NCI-H1092 (cell line): ENCODE data around the gene PEMT.
A peak's percentile ranks its signal among the peaks of the same experiment; 100 is the strongest.

Source experiments
- DNase-seq: peaks from one replicate; lab custom pipeline; 2025; lab: John Stamatoyannopoulos, UW

The PEMT gene

DNA sequence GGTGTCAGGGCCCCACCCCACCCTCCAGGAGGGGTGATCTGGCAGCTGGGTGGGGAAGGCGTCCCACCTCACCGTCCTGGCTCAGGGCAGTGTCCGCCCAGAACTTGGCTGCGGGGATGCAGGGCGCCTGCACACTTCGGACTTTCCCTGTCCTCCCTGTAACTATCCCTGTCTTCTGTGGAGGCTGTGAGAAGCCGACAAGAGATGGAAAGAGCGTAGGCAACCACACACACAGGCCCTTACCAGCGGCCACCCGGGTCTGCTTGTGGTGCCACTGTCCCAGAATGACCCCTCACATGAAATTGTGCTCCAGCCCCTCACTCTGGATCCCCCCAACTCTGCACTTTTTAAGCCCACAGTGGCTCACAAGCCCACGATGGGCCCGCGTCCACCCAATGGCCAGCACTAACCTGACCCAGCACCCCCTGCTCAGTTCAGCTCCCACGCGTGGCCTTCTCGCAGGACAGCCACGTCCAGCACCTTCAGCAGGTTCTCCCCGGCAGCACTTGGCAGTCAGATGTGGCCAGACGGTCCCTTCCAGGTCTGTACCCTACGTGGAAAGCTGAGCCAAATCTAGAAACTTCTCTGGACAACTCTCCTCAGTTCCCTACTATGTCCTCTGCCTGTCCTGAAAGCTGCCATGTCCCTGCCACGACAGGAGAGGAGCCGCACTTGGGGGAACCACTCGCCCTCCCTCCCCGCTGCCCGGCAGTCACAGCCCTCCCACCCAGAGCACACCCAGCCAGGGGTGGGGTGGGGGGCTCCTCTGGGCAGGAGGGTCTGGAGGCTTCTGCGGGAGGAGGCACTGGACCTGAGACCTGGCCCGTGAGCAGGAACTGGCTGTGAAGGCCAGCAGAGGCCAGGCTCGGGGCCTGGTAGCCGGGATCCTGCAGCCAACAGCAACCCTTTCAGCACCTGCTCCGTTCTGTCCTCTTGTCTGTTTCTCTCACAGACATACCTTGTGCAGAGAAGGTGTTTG is 38.0 kb downstream of the PEMT start:
- no peak for DNase-seq

DNA sequence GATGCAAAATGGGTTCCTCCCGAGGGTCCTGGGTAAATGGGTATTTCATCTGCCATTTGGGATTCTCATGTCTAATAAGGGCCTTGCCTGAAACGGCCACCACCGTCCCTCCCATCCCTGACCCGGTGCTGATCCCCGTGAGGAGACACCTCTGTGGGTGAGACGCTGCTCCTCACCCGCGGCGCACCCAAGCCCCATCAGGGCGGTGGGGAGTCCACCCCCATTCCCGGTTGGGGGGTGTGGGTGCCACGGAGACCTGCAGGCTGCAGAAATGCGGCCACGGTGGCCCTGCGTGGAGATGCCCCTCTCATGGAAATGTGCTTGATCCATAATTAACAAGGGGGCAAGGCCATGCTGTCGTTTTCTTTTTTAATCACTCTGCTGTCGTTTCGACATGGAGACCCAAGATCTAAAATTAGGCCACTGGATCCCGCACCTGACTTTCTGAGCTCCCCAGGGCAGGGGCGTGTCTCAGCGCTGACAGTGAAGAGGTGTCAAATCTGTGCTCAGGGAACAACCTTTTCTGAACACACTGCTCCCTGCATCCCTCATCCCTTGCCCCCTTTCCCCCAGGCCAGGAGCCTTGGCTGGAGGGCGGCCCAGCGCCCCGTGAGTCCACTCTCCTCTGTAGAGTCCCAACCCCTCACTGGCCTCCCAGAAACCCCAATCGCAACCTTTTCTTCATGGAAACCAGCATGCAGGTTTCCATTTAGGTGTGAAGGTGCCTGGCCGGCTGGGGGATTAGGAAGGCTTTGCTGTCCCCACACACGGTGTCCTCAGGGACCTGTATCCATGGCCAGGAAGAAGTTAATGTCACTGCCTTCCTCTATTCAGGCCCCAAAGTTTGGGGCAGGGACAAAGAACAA is 38.9 kb downstream of the PEMT start:
- DNase-seq = no peak

DNA sequence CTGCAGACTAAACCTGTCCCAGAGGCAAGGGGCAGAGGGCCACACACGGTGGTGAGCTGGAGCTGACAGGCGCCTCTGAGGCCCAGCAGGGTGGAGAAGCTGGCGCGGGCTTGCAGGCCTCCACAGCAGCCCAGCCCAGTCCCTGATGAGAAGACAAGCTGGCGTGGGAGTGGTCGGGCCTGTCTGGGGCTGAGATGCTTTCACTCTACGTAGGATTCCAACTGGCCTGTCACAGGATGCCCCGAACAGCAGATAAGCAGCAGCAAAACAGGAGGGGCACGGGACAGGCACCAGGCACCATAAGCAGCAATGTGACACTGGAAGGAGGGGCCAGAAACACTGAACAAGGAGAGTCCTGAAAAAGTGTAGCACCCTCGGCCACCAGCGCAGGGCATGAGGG is 40.1 kb downstream of the PEMT start:
- no peak for DNase-seq

DNA sequence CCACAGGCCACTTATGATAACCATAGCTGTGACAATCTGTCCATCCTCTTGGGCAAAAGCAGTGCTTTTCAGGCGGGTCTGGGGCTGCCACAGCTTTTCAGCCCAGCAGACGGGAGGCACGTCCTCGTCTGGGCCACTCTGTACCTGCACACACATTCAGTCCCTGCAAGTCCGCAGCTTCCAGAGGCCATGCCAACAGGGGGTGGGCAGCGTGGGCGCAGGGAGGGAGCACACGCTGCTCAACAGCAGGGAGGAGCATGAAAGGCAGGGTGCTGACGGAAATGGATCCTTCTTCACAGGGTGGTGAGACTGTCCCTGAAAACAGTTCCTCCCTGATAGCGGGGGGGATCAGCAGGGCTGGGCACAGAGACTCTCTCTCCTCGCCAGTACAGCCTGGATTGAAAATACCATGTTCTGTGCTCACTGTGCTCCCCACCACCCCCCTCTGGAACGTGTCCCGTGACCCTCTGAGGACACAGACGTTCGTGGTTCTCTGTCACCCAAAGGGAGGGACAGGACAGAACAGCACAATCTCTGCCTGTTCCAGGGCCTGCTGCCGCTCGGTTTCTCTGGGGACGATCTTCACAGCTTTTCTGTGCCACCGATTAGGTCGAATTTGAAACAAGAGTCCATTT is 41.7 kb downstream of the PEMT start:
- DNase-seq = no peak

DNA sequence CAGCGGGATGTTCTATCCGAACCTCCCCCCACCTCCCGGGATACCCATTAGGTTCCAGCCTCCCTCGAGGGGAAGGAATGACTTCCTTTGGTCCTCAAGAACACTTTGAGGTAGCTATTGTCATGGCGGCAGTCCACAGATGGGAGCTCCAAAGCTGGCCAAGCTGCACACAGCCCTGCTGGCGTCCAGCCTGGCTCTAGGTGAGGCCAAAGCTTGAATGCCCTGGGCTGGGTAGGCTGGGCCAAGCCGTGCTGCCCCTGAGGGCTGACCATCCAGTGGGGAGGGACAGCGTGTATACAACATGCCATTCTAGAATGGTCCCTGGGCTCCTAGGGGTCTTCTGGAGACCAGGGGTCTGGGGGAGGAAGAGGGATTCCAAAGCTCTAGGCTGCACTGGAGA is 43.5 kb downstream of the PEMT start:
- DNase-seq = no peak

DNA sequence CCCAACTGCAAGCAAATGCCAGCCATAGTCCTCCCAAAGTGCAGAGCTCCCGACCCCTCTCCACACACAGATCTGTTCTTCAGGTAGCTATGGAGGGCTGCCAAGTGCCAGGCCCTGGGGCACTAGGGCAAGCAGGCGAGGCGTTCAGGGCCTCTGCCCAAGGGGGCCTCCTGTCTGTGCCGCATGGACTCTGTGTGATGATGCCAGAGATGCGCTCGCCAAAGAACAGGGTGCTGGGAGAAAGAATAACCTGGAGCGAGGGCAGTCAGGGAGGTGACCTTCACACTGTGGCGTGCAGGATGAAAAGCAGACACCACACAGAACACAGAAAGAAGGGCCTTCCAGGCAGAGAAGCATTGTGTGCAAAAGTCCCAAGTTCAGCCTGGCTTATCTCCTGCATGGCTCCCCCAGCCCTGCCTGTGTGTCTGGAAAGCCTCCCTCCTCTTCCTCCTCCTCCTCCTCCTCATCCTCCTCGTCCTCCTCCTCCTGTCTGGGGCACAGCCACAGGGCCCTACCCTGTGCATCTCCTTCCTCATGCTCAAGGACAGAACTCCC is 44.2 kb downstream of the PEMT start:
- no peak for DNase-seq

DNA sequence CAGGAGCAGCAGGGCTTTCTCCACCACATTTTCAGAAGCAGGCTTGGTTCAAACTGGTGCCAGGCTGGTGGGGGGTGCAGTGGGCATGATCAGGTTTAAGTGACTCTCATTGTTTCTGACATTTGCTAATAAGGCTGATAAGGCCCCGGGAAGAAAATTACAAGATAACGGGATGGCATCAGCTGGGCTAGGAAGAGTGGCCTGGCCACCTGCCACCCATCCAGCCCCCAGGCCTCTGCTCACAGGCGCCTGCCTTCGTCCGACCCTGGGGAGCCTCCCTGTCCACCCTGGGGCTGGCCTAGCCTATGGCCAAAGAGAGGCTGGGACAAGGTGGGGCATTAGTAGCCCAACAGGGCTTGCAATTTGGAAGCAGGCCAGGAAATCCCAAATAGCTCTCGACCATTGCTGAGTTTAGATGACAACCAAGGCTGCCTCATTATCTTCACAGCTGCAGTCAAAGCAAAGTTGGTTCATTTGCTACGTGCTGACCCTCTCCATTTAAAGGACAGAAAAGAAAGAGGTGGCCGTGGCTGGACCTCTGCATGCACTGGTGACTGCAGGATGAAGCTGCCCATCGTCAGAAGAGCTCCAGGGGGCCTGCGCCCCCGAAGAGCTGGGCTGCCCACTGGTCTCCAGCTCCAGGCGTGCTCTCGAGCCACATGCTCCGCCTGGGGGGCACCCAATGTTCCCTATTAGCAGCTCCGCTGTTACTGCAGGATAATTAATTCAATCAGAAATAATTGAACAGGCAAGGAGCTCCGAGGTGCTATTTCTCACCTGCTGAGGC is 44.9 kb downstream of the PEMT start:
- no peak for DNase-seq

DNA sequence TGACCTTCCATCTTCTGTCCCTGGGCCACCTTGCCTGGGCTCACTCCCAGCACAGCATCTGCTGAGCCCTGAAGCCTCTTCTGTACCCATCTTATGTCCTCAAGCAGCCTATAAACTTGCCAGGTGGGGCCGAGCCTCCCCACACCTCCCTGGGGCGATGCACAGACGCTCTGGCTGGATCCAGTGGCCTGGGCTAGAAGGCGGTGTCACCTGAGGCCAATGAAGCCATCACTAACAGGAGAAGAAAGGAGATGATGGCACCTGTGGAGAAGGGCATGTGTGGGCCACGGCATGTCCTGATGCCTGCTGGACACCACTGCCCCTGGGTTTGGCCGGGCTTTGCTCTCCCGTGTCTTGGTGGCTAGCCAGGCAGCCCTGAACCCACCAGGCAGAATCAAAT is 45.5 kb downstream of the PEMT start:
- no peak for DNase-seq

DNA sequence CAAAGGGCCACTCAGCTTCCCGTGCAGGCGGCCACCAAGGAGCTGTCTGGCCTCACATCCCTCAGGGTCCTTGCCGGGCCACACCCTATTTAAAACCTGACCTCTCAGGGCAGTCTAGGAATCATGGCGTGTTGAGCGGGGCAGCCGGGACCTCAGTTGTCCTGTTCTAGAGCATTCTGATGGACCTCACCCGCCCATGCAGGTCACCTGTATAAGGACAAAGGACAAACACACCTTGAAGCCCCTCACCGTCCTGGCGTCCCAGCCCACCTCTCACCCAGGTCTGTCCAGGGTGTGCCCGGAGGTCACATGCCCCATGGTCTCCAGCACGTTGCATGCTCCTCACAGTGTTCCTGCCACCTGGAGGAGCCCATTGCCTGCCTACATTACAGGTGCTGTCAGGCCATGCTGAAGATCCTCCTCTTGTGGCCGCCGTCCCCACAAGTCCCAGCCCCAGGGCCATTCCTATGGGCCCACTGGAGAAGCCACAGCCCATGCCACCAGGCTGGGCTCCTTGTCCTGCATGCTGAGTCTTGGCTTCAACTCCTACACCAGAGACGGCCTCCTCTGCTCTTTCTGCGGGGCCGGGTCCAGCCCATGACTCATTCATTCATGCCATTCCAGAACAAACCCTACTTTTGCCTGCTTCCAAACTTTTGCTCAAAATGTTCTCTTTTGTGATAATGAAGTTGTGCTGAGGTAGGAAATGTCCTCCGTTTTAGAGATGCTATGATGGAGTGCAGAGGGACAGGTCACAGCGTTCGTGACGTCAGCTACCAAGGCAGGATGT is 46.3 kb downstream of the PEMT start:
- no peak for DNase-seq

DNA sequence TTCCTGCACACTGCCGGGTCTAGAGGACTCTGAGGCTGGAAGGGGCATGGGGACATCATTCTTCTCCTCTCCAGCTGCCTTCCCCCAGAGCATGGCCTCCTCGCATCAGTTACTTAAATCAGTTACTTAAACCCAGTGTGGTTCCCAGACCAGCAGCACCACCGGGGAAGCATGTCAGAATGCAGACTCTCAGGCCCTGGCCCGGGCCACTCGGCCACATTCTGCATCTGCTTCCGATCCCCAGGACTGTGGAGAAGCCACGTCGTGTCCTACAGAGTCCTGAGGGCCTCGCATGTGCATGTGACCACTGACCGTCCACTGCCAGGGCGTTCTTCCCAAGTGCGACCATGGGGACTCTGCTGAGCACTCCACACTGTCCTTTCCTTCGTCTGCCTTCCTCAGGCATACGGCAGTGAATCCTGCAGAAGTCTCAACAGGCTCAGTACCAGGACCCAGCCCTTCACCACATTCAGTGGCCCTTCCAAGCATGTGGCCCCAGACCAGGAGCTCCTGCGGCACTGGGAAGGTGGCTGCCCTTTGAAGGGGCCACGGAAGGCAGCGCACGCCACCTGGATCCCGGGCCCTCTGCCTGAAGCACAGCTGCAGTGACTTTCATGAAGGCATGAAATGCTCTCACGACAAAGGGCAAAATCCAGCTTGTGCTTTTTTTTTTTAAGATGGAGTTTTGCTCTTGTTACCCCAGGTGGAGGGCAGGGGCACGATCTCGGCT is 48.4 kb downstream of the PEMT start:
- no peak for DNase-seq

DNA sequence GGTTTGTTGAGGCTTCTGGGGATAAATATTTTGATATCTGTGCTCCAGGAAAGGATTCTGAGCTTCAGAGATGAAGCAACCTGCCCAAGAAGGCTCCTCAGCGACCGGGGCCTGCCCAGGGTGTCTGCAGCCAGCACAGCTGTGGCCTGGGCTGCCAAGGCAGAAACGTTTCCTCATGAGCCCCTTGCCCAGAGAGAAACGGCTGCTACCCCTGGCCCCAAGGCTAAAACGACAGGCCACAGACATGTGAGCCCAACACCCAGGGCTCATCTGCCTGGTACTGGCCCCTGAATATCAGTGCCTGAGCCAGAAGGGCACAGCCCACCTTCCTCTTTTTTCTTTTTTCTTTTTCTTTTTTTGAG is 49.9 kb downstream of the PEMT start:
- DNase-seq = no peak

DNA sequence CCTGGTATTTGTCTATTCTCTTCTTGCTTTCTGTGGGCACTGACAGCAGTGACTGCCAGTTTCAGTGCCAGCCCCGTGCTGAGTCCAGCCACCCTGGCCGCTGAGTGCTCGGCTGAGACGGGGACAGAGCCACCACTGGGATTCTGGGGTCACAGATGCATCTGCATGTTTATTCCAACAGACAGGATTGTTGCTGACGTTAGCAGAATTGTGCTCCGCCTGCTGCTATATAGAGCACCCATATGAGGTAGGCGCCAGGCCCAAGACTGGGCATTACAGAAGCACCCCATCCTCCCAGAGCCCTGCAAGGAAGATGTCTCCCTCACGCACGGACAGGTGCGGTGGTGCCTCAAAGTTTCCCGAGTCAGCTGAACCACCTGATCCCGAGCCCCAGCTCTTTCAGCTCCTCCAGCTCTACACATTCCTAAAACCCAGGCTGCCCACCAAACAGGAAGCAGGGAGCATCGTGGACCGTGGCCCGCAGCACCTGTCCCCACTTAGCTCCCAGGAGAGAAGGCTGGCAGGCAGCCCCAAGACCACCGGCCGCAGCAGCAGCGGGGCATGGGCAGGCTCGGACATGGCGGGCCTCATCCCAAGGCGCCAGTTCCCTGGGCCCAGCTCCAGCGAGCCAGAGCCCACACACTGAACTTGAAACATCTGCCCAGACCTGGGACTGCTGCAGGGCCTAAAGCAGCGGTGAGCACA is 50.4 kb downstream of the PEMT start:
- no peak for DNase-seq

DNA sequence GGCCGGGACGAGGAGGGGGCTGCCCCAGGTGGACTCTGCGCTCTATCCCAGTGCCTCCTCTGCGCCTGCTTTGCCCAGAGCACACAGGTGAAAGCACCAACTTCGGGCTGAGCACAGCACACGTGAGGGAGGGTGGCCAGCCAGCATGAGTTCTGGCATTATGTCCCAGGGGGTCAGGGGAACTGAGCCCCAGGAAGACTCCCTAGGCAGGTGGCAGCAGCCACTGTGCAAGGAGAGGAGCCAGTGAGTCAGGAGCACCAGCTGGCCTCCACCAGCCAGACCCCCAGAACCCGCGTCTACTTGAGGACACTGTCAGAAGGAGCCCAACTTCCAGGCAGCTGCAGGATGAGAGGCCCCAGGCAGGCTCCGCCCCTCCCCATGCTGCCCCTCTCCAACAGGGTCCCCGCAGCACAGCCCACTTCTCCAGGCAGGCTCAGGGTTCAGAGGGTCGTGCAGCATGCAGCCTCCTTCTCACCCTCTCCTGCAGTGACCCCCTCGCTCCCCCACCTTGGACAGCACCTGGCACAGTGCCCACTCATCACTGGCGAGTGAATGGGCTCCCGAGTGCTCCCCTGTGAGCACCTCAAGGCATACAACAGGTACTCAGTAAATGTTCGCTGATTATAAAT is 51.1 kb downstream of the PEMT start:
- no peak for DNase-seq

DNA sequence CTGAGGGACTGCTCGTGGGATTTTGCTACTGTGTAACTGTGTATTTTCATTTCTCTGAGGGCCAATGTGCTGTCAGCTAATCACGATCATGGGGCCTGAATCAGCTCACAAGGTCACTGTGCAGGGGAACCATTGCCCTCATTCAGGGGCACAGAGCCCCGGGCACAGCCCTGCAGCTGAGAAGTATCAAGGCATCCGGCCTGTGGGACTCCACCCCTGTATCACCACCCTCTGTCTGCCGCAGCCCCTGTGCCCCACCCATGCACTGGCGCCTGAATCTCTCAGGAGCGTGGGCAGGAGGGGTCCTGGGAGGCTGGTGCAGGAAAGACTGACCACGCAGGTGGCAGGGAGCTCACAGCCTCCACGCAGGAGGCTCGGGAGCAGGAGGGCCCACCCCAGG is 51.9 kb downstream of the PEMT start:
- DNase-seq = no peak

DNA sequence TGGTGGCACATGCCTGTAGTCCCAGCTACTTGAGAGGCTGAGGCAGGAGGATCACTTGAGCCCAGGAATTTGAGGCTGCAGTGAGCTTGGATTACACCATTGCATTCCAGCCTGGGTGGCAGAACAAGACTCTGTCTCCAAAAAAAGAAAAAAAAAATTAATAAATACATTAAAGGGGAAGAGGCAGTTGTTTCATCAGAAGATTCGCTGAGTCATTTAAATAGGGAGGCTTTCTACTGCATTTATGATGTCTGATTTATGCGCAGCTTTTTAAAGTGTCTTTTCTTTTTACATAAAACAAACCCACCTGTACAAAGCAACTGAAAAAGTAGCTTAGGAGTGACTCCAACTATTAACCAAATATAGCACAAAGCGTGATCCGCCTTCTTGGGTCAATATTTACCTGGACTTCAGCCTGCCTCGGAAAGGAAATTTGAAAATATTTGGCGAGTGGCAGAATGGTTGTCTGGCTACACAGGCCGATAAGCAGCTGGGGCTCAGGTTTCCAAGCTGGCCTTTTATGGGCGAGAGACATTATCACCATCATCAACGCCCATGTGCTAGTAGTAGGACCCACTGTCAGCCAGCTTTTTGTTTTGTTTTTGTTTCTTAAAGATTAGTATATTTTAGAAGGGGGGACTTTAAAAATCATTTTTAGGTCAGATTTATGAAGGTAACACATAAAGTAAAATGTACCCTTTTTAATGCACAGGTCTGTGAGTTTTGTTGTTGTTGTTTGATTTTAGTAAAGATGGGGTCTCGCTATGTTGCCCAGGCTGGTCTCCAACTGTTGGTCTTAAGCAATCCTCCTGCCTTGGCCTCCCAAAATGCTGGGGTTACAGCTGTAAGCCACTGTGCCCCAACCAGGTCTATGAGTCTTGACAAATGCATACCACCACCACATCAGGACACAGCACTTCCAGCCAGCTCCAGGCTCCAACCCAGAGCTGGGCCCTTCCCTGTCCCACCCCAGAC is 52.8 kb downstream of the PEMT start:
- DNase-seq = peak; percentile 88

DNA sequence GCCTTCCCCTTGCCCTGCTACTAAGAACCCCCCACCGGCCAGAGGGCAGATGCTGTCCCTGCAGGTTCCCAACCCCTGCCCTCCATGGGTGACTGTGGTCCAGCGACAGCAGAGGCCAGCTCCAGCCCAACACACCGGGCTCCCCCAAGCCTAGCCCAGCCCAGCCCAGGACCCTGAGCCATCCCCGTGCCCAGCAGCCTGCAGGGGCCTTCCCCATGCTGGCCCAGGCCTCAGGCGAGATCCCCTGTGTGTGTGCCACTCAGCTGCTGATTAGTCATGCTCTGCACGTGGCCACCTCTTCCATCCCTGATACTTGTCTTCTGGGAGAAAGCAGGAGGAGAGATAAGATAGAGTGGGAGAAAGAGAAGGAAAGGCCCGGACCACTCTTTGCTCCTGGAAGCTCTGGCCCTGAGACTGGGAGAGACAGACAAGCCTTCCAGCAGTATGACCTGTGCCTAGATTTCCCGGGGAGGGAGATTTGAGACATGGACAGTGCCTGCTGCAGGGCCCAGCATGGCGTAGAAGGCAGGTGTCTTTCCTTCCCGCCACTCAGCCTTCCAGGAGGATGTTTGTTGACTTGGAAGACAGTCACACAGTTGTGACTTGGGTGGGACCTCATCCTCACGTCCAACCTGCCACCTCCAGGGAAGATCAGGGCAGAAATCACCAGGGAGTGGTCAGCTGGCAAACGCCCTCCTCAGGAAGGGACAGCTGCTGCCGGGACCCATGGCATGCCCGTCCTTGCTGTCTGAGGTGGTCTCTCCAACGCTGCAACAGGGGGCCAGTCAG is 54.0 kb downstream of the PEMT start:
- DNase-seq = no peak

DNA sequence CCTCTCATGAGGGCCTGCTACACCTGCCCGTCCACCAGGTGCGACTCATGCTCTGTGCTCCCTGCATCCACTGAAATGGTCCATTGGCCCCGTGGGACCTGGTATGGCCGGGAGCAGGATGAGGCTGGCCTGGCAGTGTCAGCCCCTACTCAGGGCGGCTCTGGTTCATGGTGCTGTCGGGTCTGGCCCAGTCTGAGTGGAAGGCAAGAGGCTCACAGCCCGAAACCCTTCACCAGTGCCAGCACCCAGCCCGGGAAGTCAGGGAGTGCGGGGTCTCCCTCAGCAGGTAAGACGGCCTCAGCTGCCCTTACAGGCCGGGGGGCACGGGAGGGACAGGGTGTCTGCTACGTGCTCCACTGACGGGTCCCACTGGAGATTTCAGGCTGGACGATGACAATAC is 54.8 kb downstream of the PEMT start:
- no peak for DNase-seq
